ENCODE data around the gene ANXA5. TPM values are rescaled to one million over a fixed set of nuclear protein-coding genes. Genes with fewer than 3 reads are reported as not detected.

ANXA5 gene
- total and polyA plus RNA-seq, 9 of the 15 experiments (the other 6 are each of a cell fraction or from before 2014, with no cell fraction given), result 49.9 to 131 (median 84.5) TPM

DNA sequence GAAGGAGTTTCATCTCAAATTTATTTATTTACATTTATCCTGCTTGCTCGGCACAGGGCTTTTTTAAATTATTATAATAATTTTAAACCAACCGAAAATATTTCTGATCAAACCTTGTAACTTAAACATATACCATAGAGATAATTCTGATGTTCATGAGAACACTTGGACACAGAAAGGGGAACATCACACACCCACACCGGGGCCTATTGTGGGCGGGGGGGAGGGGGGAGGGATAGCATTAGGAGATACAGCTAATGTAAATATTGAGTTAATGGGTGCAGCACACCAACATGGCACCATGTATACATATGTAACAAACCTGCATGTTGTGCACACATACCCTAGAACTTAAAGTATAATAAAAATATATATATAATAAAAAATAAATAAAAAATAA is 2.9 kb downstream of the ANXA5 start:
- Histone ChIP-seq H3K27ac (ENCODE audit: extremely low read depth, low read depth, low read length) (no peak overlapping the region), H3K9me3 (replicated peaks; ENCODE audit: control insufficient read depth, insufficient read depth, low read depth, low read length) (no peaks in the 10 kb centered on the region), H3K4me1 (replicated peaks in 1 of 2; ENCODE audit: control insufficient read depth in 2 of 2, insufficient read depth in 2 of 2, low read length in 2 of 2) (peaks cover 2 to 20% of the 10 kb centered on the region in 2 experiments; a peak in 4 of 5 replicates), H3K4me3 (no peak overlapping the region), H3K36me3 (ENCODE audit: control insufficient read depth, insufficient read depth, low read length) (peaks cover 12% of the 10 kb centered on the region; the same call in 1 of the 3 replicates), H3K27me3 (ENCODE audit: control insufficient read depth in 2 of 2, insufficient read depth in 2 of 2, low read length in 2 of 2) (no peaks in the 10 kb centered on the region), H2AFZ (ENCODE audit: low read depth, low read length) (no peak overlapping the region), H4K20me1 (replicated peaks; ENCODE audit: control insufficient read depth, insufficient read depth, low read length) (no peaks in the 10 kb centered on the region; the same call in 1 of the 2 replicates), H3K9ac (ENCODE audit: insufficient read depth in 1 of 2, low read depth in 2 of 2, low read length in 2 of 2) (no peak overlapping the region), H3K4me2 (ENCODE audit: insufficient read depth, low read length) (no peak overlapping the region), H3K79me2 (ENCODE audit: control insufficient read depth, insufficient read depth, low read length) (peaks cover 12% of the 10 kb centered on the region; the same call in 2 of the 3 replicates), H3K9me1 (ENCODE audit: control insufficient read depth, insufficient read depth, low read length) (no peaks in the 10 kb centered on the region)
- ATAC-seq, result no peak
- FAIRE-seq, result no peak
- intact Hi-C loops (cut with micrococcal nuclease) (no loop called here), in situ Hi-C loops (cut with MboI) (no loop called here)
- no peak for DNase-seq (ENCODE audit: extremely low read depth in 1 of 4, low spot score in 3 of 4)
- BruUV-seq (replicated peaks), result no TSS peak
- WGBS (ENCODE audit: insufficient coverage, low coverage, missing lambda C conversion rate), result 84% methylated on average over 3 of the region's 4 CpGs
- CTCF ChIA-PET (ENCODE audit: low intra/inter-chr PET ratio), result no interaction called here
- POLR2A ChIA-PET, result interaction anchor here (0.8 kb wide), 1 partner anchor 8 kb away, joined by 6 read pairs; no protein-coding TSS in a partner anchor
- no peak for TF ChIP-seq ZNF324 (CRISPR knock-in tag; IDR thresholded peaks at IDR 0.05)
- no peak for TF ChIP-seq CEBPB (tag; IDR thresholded peaks at IDR 0.05)
- TF ChIP-seq HDAC3 (IDR thresholded peaks at IDR 0.05; ENCODE audit: borderline replicate concordance, partially characterized antibody), result no peak
- no peak for TF ChIP-seq PRPF4 (IDR thresholded peaks at IDR 0.05; ENCODE audit: insufficient read depth, low read depth, low read length, poor library complexity, severe bottlenecking)
- TF ChIP-seq, protein P1, sequence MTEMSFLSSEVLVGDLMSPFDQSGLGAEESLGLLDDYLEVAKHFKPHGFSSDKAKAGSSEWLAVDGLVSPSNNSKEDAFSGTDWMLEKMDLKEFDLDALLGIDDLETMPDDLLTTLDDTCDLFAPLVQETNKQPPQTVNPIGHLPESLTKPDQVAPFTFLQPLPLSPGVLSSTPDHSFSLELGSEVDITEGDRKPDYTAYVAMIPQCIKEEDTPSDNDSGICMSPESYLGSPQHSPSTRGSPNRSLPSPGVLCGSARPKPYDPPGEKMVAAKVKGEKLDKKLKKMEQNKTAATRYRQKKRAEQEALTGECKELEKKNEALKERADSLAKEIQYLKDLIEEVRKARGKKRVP (CRISPR knock-in tag; IDR thresholded peaks at IDR 0.05), result no peak
